Eye (tissue), 1 donor: ENCODE results near the gene ZNF749.
"Not testable (repeated sequence)": the region's sequence is repeated elsewhere in the genome, so short reads cannot be mapped to it uniquely, and the experiment has no call there.

Experiments used
- DNase-seq: peaks from one replicate; pipeline ENCODE4 v3.0.0-alpha.2; 2015

Gene ZNF749

DNA sequence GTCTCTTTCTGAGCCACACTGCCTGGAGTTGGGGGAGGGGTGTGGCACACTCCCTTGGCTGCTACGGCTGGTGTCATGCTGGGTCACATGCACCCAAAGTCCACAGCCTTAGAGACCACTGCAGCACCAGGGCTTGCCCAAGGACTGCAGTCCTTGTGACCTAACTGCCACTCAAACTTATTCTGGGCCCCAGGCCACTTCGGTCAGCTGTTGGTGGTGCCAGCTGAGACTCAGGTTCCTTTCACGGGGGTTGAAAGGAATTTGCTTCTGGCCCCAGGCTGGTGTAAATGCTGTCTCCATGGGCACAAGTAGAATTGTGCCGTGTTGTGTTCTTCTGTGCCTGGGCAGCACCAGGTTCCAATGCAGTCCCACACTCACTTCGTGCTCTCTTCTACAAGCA is 31.4 kb downstream of the ZNF749 start:
- DNase-seq, result no peak

DNA sequence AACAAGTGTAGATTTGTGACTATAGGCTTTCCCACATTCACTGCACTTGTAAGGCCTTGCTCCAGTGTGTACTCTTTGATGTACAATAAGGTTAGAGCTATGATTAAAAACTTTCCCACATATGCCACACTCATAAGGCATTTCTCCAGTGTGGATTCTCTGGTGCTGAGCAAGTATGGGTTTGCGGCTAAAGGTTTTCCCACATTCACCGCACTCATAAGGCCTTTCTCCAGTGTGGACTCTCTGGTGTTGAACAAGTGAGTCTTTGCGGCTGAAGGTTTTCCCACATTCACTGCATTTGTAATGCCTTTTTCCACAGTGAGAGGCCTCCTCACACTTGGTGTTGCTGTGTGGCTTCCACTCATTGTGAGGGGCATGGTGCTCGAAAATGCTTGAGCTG is 38.5 kb downstream of the ZNF749 start:
- no peak for DNase-seq

DNA sequence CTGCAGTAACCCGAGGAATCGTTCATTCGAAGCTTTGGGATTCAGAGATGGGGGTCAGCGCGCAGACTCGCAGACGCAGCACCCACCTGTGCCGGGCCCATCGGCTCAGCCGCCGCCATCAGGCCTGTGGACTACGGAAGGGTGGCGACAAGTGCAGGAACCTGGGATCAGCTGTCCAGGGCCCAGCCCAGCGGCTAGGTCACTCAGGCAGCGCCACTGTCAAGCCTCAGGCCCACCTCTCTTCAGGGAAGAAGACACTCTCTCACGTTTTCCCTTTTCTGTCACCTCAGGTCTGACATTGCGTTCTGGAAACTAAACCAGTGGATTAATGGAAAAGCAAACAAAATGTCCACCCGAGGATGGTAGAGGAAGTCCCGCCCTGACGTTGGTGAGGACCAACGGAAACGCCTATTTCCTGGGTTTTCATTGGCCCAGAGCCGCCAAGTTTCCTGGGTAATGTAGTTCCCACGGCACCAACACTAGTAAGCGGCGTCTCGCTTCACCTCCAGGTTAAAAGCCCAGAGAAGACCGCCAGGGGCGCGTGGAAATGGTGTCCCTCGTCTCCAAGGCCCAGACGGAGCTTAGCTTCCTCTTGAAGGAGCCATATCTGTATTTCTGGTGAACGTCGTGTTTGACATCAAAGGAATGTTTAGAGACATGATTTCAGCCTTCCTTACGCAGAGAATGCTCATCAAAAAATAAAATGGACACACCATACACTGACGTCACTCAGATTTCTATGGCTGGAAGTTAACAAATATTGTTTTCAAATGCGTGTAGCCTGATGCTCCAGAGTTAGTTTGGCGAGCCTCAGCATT is 42.3 kb downstream of the ZNF749 start, which contains the start of gene ZNF772:
TSS of gene ZNF772 (minus strand) at position 376 of the 818 bp plus-strand sequence. CDS start at position 119, 257 bp downstream.
- DNase-seq, result peak; percentile 99

DNA sequence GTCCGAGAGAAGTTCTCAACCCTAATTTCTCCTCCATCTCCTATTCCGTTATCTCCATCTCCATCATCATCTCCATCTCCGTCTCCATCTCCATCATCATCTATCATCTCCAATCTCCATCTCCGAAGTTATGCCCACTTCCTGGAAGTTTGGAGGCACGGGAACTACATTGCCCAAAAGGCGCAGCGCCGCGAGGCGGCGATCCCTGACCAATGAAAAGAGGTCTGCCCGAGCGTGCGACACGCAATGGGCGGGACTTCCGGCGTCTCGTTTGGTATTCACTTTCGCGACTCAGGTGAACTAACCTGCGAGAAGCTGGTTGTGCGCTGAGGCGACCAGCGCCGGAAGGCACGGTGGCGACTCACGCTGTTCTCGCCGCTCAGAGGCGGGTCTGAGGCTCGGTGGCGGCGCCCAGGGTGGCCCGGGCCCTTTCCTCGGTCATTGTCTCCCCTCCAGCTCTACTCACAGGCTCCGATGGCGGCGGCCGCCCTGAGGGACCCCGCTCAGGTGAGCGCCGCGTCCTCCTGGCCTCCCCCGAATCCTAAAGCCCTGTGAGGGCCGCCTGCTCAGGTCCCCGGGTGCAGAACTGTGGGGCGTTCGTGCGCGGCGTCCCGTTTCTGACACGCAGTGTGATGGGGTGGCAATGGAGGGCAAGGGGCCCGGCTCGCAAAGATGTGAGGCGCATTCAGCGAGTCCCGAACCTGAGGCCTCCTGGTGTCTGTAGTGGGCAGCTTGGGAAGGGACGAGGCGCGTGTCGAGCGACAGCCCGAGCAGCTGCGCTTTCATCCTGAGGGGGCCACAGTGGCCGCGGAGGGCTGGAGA is 52.6 kb downstream of the ZNF749 start, which contains the start of gene ZNF419:
TSS of gene ZNF419 (plus strand) at position 274 of the 822 bp plus-strand sequence. CDS start at position 475, 201 bp downstream.
- DNase-seq, result peak; percentile 97

- not testable (repeated sequence) for DNase-seq
These were observed 53.1 kb downstream of the ZNF749 start for GRCh38 chr19:57488299-57488644.
